ENCODE data around the gene PC.

DNA sequence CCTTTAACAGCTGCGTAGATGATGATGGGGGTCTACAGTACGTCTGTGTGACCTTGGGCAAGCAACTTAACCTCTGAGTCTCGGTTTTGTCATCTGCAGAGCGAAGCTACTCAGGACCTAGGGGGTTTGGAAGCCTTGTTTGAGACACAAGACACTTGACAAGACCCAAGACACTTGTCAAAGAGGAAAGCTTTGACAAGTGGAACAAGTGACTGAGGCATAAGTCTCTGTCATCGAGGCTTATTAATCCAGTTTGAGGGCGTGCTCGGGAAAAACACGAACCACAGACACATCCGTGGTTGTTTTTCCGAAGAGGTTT is 732 bp upstream of the PC start:
- TF ChIP-seq, protein P1, sequence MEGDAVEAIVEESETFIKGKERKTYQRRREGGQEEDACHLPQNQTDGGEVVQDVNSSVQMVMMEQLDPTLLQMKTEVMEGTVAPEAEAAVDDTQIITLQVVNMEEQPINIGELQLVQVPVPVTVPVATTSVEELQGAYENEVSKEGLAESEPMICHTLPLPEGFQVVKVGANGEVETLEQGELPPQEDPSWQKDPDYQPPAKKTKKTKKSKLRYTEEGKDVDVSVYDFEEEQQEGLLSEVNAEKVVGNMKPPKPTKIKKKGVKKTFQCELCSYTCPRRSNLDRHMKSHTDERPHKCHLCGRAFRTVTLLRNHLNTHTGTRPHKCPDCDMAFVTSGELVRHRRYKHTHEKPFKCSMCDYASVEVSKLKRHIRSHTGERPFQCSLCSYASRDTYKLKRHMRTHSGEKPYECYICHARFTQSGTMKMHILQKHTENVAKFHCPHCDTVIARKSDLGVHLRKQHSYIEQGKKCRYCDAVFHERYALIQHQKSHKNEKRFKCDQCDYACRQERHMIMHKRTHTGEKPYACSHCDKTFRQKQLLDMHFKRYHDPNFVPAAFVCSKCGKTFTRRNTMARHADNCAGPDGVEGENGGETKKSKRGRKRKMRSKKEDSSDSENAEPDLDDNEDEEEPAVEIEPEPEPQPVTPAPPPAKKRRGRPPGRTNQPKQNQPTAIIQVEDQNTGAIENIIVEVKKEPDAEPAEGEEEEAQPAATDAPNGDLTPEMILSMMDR (IDR thresholded peaks at IDR 0.05) = no peak
- TF ChIP-seq POLR2AphosphoS5 (IDR thresholded peaks at IDR 0.05) = no peak
